ENCODE data around the gene IFTAP.

- TF ChIP-seq CTCF (IDR thresholded peaks at IDR 0.05; ENCODE audit: insufficient read depth, low read depth, low read length) (no peak), EZH2 (IDR thresholded peaks at IDR 0.05; ENCODE audit: insufficient read depth, low read length) (no peak)
Observed at GRCh38 chr11:36618363-36619047, 24.2 kb downstream of the IFTAP start.

Measured in astrocyte (in vitro differentiated cells and primary cell).